ENCODE results near the gene TMEM198. TPM values are rescaled to one million over a fixed set of nuclear protein-coding genes. Genes with fewer than 3 reads are reported as not detected.
A peak's percentile ranks its signal among the peaks of the same experiment; 100 is the strongest.

Gene TMEM198
- total and polyA plus RNA-seq, 4 donors, result 0.74 to 1.9 (median 1.5) TPM

DNA sequence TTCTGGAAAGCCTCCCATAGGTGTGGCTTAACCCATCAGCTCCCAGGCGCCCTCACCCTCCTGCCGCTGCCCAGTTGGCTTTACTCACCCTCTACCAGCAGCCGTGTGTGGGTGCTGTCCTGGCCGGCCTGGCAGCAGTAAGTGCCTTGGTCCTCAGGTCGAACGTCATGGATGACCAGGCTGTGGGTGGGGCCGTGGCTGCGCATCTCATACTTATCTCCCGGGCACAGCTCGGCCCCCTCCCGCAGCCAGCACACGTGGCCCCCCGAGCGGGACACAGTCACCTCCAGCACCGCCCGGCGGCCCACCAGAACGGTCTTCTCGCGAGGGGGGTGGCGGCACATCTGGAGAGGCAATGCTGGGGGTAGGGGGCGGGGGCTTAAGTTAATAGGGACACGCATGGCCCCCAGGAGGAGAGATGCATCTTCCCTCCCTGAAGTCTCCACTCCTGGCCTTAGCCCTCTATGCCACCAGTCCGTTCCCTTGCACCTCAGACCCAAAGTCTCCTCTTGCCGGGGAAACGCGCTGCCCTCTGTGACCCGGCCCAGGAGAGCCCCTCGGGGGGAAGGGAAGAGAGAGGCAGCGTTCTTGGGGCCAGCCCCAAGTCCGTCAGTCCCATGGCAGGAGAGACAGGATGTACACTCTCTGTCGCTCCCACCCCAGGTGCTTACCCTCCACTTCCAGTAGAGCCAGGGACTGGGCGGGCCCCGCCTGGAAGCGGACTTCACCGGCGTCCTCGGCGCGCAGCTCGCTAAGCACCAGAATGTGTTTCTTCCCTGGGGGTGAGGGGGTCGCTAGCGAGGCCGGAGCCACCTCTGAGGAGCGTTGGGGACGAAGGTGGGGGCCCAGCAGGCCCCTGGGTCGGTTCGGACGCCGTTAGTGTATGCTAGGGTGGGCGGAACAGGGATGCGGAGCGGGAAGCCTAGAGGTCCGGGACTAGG, 7.9 kb downstream of the TMEM198 start:
- TF ChIP-seq JUND (IDR thresholded peaks at IDR 0.05), result no peak
- no peak for TF ChIP-seq SP1 (IDR thresholded peaks at IDR 0.05)
- peak; percentile 58 for DNase-seq (ENCODE audit: low spot score)
- no peaks in the 10 kb centered on the region for H3K9me3 ChIP-seq (ENCODE audit: control insufficient read depth in 4 of 4, low read length in 3 of 4)
- WGBS, result 12% methylated on average over 54 of the region's 54 CpGs
- peaks cover 0 to 7% (median 0%) of the 10 kb centered on the region in 4 donors for H3K27me3 ChIP-seq (ENCODE audit: control insufficient read depth in 4 of 4, insufficient read depth in 4 of 4, low read length in 3 of 4)
- peaks cover 5 to 15% (median 12%) of the 10 kb centered on the region in 4 donors for H3K4me1 ChIP-seq (ENCODE audit: control insufficient read depth in 4 of 4, insufficient read depth in 4 of 4, low read length in 3 of 4)
- H3K9ac ChIP-seq (ENCODE audit: low read depth in 1 of 2, low read length in 2 of 2), result no peak overlapping the region
- no peaks in the 10 kb centered on the region for H3K36me3 ChIP-seq (ENCODE audit: control insufficient read depth in 4 of 4, insufficient read depth in 3 of 4, low read depth in 1 of 4, low read length in 3 of 4)
- no peak overlapping the region for H3K27ac ChIP-seq (ENCODE audit: low read depth in 1 of 2, low read length in 2 of 2)
- peak overlapping the region in 1 of 3 donors; percentile 56 for H3K4me3 ChIP-seq (ENCODE audit: low read depth in 1 of 3, low read length in 3 of 3)

DNA sequence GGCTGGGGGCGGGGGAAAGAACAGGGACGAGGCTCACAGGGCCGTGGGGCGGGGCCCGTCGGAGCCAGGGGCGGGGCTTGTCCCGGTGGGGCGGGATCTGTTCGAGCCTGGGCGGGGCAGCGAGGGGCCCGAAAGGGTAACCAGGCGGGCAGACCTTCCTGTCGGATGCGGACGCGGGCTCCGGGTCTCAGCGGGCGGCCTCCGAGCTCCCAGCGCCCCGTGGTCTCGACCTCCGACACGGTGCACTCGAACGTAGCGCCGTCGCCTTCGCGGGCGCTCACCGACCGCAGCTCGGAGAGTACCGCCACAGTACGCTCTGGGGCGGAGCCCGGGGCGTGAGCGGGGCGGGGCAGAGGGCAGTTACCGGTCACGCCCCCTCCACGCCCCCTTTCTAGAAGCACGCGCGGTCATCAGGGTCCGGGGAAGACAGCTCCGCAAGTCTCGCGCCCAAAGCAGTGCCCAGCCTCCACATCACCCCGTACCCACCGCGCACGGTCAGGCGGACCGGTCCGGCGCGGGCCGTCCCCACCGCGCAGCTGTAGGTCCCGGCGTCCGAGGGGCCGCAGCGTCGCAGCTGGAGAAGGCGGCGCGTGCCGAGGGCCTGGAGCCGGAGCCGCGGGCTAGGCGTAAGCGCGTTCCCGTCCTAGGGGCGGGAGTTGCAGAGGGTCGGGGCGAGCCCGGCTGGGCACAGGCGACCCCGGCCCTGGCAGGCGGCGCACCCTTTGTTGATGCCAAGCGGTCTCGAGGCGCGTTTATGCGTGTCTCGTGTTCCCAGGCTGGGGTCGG, 8.7 kb downstream of the TMEM198 start:
- WGBS, result 4% methylated on average over 99 of the region's 99 CpGs
- peak; percentile 91 for DNase-seq (ENCODE audit: low spot score)
- no peaks in the 10 kb centered on the region for H3K9me3 ChIP-seq (ENCODE audit: control insufficient read depth in 4 of 4, low read length in 3 of 4)
- H3K36me3 ChIP-seq (ENCODE audit: control insufficient read depth in 4 of 4, insufficient read depth in 3 of 4, low read depth in 1 of 4, low read length in 3 of 4), result no peaks in the 10 kb centered on the region
- H3K27ac ChIP-seq (ENCODE audit: low read depth in 1 of 2, low read length in 2 of 2), result no peak overlapping the region
- H3K4me3 ChIP-seq (ENCODE audit: low read depth in 1 of 3, low read length in 3 of 3), result peak overlapping the region in 2 of 3 donors; percentile 56 to 67
- TF ChIP-seq, protein P1, sequence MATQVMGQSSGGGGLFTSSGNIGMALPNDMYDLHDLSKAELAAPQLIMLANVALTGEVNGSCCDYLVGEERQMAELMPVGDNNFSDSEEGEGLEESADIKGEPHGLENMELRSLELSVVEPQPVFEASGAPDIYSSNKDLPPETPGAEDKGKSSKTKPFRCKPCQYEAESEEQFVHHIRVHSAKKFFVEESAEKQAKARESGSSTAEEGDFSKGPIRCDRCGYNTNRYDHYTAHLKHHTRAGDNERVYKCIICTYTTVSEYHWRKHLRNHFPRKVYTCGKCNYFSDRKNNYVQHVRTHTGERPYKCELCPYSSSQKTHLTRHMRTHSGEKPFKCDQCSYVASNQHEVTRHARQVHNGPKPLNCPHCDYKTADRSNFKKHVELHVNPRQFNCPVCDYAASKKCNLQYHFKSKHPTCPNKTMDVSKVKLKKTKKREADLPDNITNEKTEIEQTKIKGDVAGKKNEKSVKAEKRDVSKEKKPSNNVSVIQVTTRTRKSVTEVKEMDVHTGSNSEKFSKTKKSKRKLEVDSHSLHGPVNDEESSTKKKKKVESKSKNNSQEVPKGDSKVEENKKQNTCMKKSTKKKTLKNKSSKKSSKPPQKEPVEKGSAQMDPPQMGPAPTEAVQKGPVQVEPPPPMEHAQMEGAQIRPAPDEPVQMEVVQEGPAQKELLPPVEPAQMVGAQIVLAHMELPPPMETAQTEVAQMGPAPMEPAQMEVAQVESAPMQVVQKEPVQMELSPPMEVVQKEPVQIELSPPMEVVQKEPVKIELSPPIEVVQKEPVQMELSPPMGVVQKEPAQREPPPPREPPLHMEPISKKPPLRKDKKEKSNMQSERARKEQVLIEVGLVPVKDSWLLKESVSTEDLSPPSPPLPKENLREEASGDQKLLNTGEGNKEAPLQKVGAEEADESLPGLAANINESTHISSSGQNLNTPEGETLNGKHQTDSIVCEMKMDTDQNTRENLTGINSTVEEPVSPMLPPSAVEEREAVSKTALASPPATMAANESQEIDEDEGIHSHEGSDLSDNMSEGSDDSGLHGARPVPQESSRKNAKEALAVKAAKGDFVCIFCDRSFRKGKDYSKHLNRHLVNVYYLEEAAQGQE (IDR thresholded peaks at IDR 0.05), result peak; percentile 37
- peak; percentile 55 for TF ChIP-seq SP1 (IDR thresholded peaks at IDR 0.05)
- TF ChIP-seq, protein P2, sequence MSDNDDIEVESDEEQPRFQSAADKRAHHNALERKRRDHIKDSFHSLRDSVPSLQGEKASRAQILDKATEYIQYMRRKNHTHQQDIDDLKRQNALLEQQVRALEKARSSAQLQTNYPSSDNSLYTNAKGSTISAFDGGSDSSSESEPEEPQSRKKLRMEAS (IDR thresholded peaks at IDR 0.05), result no peak
- peaks cover 5 to 15% (median 12%) of the 10 kb centered on the region in 4 donors for H3K4me1 ChIP-seq (ENCODE audit: control insufficient read depth in 4 of 4, insufficient read depth in 4 of 4, low read length in 3 of 4)
- no peak overlapping the region for H3K9ac ChIP-seq (ENCODE audit: low read depth in 1 of 2, low read length in 2 of 2)
- peaks cover 0 to 7% (median 0%) of the 10 kb centered on the region in 4 donors for H3K27me3 ChIP-seq (ENCODE audit: control insufficient read depth in 4 of 4, insufficient read depth in 4 of 4, low read length in 3 of 4)

DNA sequence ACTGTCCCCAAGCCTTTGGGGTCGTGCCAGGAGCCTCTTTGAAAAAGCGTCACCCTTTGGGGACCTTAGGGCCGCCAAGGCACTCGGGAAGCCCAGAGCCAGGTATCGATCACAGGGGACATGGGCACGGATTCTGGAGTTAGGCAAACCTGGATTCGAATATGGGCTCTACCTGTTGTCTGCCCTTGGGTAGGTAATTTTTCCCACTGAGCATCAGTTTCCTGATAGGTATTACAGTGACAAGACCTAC, 9.3 kb downstream of the TMEM198 start:
- H3K4me3 ChIP-seq (ENCODE audit: low read depth in 1 of 3, low read length in 3 of 3), result peak overlapping the region in 2 of 3 donors; percentile 56 to 67
- DNase-seq (ENCODE audit: low spot score), result no peak
- 26% methylated on average over 7 of the region's 7 CpGs for WGBS
- no peaks in the 10 kb centered on the region for H3K36me3 ChIP-seq (ENCODE audit: control insufficient read depth in 4 of 4, insufficient read depth in 3 of 4, low read depth in 1 of 4, low read length in 3 of 4)
- H3K9ac ChIP-seq (ENCODE audit: low read depth in 1 of 2, low read length in 2 of 2), result no peak overlapping the region
- H3K9me3 ChIP-seq (ENCODE audit: control insufficient read depth in 4 of 4, low read length in 3 of 4), result no peaks in the 10 kb centered on the region
- H3K4me1 ChIP-seq (ENCODE audit: control insufficient read depth in 4 of 4, insufficient read depth in 4 of 4, low read length in 3 of 4), result peaks cover 5 to 15% (median 12%) of the 10 kb centered on the region in 4 donors
- H3K27ac ChIP-seq (ENCODE audit: low read depth in 1 of 2, low read length in 2 of 2), result no peak overlapping the region
- TF ChIP-seq RXRA (IDR thresholded peaks at IDR 0.05) (no peak), YY1 (IDR thresholded peaks at IDR 0.05) (no peak), NR2F2 (IDR thresholded peaks at IDR 0.05) (no peak), FOXA1 (IDR thresholded peaks at IDR 0.05) (no peak), GABPA (IDR thresholded peaks at IDR 0.05 in 1 of 2, conservative IDR thresholded peaks at IDR 0.05 in 1 of 2) (no peak), SP1 (IDR thresholded peaks at IDR 0.05) (no peak), FOXA2 (IDR thresholded peaks at IDR 0.05) (no peak), HNF4A (conservative IDR thresholded peaks at IDR 0.05) (no peak), EGR1 (IDR thresholded peaks at IDR 0.05; ENCODE audit: low read depth in 2 of 2) (no peak)
- TF ChIP-seq, protein P2 (IDR thresholded peaks at IDR 0.05), result no peak
- TF ChIP-seq, protein P3, sequence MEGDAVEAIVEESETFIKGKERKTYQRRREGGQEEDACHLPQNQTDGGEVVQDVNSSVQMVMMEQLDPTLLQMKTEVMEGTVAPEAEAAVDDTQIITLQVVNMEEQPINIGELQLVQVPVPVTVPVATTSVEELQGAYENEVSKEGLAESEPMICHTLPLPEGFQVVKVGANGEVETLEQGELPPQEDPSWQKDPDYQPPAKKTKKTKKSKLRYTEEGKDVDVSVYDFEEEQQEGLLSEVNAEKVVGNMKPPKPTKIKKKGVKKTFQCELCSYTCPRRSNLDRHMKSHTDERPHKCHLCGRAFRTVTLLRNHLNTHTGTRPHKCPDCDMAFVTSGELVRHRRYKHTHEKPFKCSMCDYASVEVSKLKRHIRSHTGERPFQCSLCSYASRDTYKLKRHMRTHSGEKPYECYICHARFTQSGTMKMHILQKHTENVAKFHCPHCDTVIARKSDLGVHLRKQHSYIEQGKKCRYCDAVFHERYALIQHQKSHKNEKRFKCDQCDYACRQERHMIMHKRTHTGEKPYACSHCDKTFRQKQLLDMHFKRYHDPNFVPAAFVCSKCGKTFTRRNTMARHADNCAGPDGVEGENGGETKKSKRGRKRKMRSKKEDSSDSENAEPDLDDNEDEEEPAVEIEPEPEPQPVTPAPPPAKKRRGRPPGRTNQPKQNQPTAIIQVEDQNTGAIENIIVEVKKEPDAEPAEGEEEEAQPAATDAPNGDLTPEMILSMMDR (IDR thresholded peaks at IDR 0.05; ENCODE audit: low read depth, low read length, missing input control), result no peak
- TF ChIP-seq, protein P4, sequence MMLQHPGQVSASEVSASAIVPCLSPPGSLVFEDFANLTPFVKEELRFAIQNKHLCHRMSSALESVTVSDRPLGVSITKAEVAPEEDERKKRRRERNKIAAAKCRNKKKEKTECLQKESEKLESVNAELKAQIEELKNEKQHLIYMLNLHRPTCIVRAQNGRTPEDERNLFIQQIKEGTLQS (IDR thresholded peaks at IDR 0.05), result no peak
- peaks cover 0 to 7% (median 0%) of the 10 kb centered on the region in 4 donors for H3K27me3 ChIP-seq (ENCODE audit: control insufficient read depth in 4 of 4, insufficient read depth in 4 of 4, low read length in 3 of 4)
